Heart left ventricle (tissue), 13 donors: ENCODE data around the gene NFASC.

Experiments
- POLR2A ChIP-seq, 2 donors: fragments of 450-650 bp; IDR thresholded peaks; one replicate each; pipeline ENCODE4 v1.6.1; 2017; ENCODE audit warnings: antibody characterized with exemption in 2 of 2, mild to moderate bottlenecking in 2 of 2, moderate library complexity in 2 of 2
- TF ChIP-seq, protein P1 (sequence below), 12 donors: fragments of 200-600 bp; sonication (generic) in 4 of 12; IDR thresholded peaks; one replicate each; pipeline versions ENCODE4 v1.5.0 to v1.8.0; 2018 to 2022; ENCODE audit warnings: antibody characterized with exemption in 12 of 12, mild to moderate bottlenecking in 5 of 12
- donor health status: ischemic (EF 13 %, LVEDD 7.1; RV severe dilation, severe dysfunction).
- donor health status: DM: no; HTN: yes; CAD: no.
- donor health status: DM: no; HTN: no; CAD: no.
- donor health status: ischemic (EF 25% LVEDD 6.9; RV normal size, moderate dysfunction).
- donor health status: ischemic (EF 25% LVEDD 5.7; RV mildly dilated, moderate dysfunction).
- donor health status: ischemic (EF 35%, LVEDD 5.7; RV mildly dilated, moderate dysfunction).
- donor health status: nonischemic (EF 11% LVEDD 7.7; RV severe dilation, severe dysfunction).
- donor health status: DM: yes; HTN: yes; CAD: no.
- donor health status: PGD.
- donor health status: ischemic (EF 29% LVEDD 5.4; RV normal size, mild dysfunction).
- donor health status: nonischemic (EF 23%, LVEDD 6.1; RV moderate dilation, normal function).

DNA sequence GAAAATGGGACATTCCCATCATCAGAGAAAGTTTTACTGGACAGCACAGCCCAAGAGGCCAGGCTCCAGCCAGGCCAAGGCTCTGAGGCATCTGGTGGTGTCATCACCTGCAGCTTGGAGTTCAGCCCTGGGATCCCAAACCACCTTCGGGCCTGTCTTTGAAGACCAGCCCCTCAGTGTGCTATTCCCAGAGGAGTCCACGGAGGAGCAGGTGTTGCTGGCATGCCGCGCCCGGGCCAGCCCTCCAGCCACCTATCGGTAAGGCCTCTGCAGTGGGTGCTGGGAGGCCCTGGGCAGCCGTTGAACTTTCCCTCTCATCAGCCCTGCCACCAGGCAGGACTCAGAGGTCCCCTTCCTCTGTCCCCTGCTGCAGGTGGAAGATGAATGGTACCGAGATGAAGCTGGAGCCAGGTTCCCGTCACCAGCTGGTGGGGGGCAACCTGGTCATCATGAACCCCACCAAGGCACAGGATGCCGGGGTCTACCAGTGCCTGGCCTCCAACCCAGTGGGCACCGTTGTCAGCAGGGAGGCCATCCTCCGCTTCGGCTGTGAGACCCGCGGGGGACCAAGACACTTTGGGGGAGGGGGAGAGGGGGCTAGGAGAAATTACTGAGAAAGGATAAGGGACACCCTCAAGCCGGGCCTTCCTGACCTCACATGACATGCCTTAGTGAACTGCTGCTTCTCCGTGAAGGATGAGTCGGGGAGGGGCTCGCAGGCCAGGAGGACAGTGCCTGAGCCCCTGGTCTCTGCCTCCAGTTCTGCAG is 187.3 kb downstream of the NFASC start:
- no peak for TF ChIP-seq POLR2A (IDR thresholded peaks at IDR 0.05)
- TF ChIP-seq, protein P1, sequence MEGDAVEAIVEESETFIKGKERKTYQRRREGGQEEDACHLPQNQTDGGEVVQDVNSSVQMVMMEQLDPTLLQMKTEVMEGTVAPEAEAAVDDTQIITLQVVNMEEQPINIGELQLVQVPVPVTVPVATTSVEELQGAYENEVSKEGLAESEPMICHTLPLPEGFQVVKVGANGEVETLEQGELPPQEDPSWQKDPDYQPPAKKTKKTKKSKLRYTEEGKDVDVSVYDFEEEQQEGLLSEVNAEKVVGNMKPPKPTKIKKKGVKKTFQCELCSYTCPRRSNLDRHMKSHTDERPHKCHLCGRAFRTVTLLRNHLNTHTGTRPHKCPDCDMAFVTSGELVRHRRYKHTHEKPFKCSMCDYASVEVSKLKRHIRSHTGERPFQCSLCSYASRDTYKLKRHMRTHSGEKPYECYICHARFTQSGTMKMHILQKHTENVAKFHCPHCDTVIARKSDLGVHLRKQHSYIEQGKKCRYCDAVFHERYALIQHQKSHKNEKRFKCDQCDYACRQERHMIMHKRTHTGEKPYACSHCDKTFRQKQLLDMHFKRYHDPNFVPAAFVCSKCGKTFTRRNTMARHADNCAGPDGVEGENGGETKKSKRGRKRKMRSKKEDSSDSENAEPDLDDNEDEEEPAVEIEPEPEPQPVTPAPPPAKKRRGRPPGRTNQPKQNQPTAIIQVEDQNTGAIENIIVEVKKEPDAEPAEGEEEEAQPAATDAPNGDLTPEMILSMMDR (IDR thresholded peaks at IDR 0.05): no peak
